Measurements from ENCODE around the gene TMEM62.
"Not testable (repeated sequence)": the region's sequence is repeated elsewhere in the genome, so short reads cannot be mapped to it uniquely, and the experiment has no call there.

The TMEM62 gene

GRCh38 chr15:43210172-43210745, 76.9 kb downstream of the TMEM62 start:
- DNase-seq: no peak

- DNase-seq: no peak
Observed at GRCh38 chr15:43210807-43211206, 77.4 kb downstream of the TMEM62 start.

- DNase-seq: no peak
Observed at GRCh38 chr15:43211224-43211735, 77.9 kb downstream of the TMEM62 start.

- no peak for DNase-seq
Observed at GRCh38 chr15:43212299-43212698, 78.9 kb downstream of the TMEM62 start.

- no peak for DNase-seq
Observed at GRCh38 chr15:43212951-43213350, 79.6 kb downstream of the TMEM62 start.

- no peak for DNase-seq
Observed at GRCh38 chr15:43213466-43213865, 80.1 kb downstream of the TMEM62 start.

- no peak for DNase-seq
Observed at GRCh38 chr15:43214169-43214568, 80.8 kb downstream of the TMEM62 start.

GRCh38 chr15:43214592-43215295, 81.4 kb downstream of the TMEM62 start:
- no peak for DNase-seq

- no peak for DNase-seq
Observed at GRCh38 chr15:43215961-43216360, 82.6 kb downstream of the TMEM62 start.

GRCh38 chr15:43218908-43219706, 85.7 kb downstream of the TMEM62 start:
- DNase-seq: peak; percentile 40 to 71 (median 61)

- DNase-seq: no peak
Observed at GRCh38 chr15:43219929-43220928, 86.8 kb downstream of the TMEM62 start.

GRCh38 chr15:43220991-43221403, 87.6 kb downstream of the TMEM62 start, which contains the start of gene EPB42:
Gene EPB42 (minus strand): TSS chr15:43221018. CDS start chr15:43220825, 193 bp downstream.
- DNase-seq: no peak

- no peak for DNase-seq
Observed at GRCh38 chr15:43221422-43221821, 88.0 kb downstream of the TMEM62 start.

GRCh38 chr15:43225201-43225949, 92.0 kb downstream of the TMEM62 start:
- peak; percentile 78 to 92 (median 82) for DNase-seq

- DNase-seq: not testable (repeated sequence)
Observed at GRCh38 chr15:43225950-43226255, 92.5 kb downstream of the TMEM62 start.

- no peak for DNase-seq
Observed at GRCh38 chr15:43226436-43227305, 93.3 kb downstream of the TMEM62 start.

- no peak for DNase-seq
Observed at GRCh38 chr15:43229977-43230376, 96.6 kb downstream of the TMEM62 start.

- DNase-seq: peak; percentile 4 to 17 (median 15)
Observed at GRCh38 chr15:43230640-43231115, 97.3 kb downstream of the TMEM62 start.

GRCh38 chr15:43232289-43232874, 99.0 kb downstream of the TMEM62 start:
- DNase-seq: no peak

All from suppressor macrophage (primary cell).